HL-60 (cell line): Measurements from ENCODE around the gene SRGAP3.

Experiments
- DNase-seq, 2 experiments: peaks; one replicate each; pipeline ENCODE4 v3.0.0-alpha.2; 2010 to 2020; ENCODE audit warnings: low read depth in 1 of 2, low spot score in 1 of 2
- H3K27ac ChIP-seq: fragments of 250-450 bp; sonication (Bioruptor Pico); replicated peaks from 2 replicates; pipeline ENCODE4 v1.5.1; 2020; ENCODE audit warnings: mild to moderate bottlenecking, moderate library complexity
- H3K27me3 ChIP-seq: fragments of 250-450 bp; sonication (Bioruptor Pico); 2 replicates; pipeline ENCODE4 v1.5.1; 2021; ENCODE audit warnings: mild to moderate bottlenecking, moderate library complexity; ENCODE audit not compliant: insufficient read depth, poor library complexity, severe bottlenecking
- H3K4me3 ChIP-seq: replicated peaks from 2 replicates; pipeline ENCODE4 v1.5.1; 2011; ENCODE audit warnings: mild to moderate bottlenecking, control low read depth, low read length; ENCODE audit not compliant: insufficient read depth
- CTCF ChIP-seq: IDR thresholded peaks from one replicate; pipeline ENCODE4 v1.5.1; 2011; ENCODE audit warnings: low read length, control low read depth, inconsistent platforms; ENCODE audit not compliant: insufficient read depth
- GABPA ChIP-seq: IDR thresholded peaks from 2 replicates; pipeline ENCODE4 v1.6.1; 2012; ENCODE audit warnings: low read depth
- POLR2AphosphoS5 ChIP-seq: IDR thresholded peaks from 2 replicates; pipeline ENCODE4 v1.6.1; 2012; ENCODE audit warnings: low read depth
- REST ChIP-seq: IDR thresholded peaks from 2 replicates; pipeline ENCODE4 v1.6.1; 2012; ENCODE audit warnings: low read depth; ENCODE audit not compliant: insufficient replicate concordance
- SPI1 ChIP-seq: IDR thresholded peaks from 2 replicates; pipeline ENCODE4 v1.6.1; 2012; ENCODE audit warnings: low read depth, mild to moderate bottlenecking, borderline replicate concordance

SRGAP3 gene

GRCh38 chr3:9035473-9035872, 214.0 kb downstream of the SRGAP3 start:
- Histone ChIP-seq H3K27me3 (peaks cover 6% of the 10 kb centered on the region), H3K4me3 (no peak overlapping the region), H3K27ac (no peak overlapping the region)
- no peak for DNase-seq
- TF ChIP-seq CTCF: no peak
- TF ChIP-seq REST: no peak
- TF ChIP-seq SPI1: peak; percentile 33; the same call in 1 of the 2 replicates
- TF ChIP-seq POLR2AphosphoS5: no peak

- H3K27ac ChIP-seq: no peak overlapping the region
- H3K4me3 ChIP-seq: no peak overlapping the region
- no peak for DNase-seq
- no peak for TF ChIP-seq SPI1
- H3K27me3 ChIP-seq: no peaks in the 10 kb centered on the region
Measured at GRCh38 chr3:9033867-9034266, 215.6 kb downstream of the SRGAP3 start.

GRCh38 chr3:9032231-9032777, 217.1 kb downstream of the SRGAP3 start:
- Histone ChIP-seq H3K4me3 (no peak overlapping the region), H3K27me3 (no peaks in the 10 kb centered on the region), H3K27ac (no peak overlapping the region)
- no peak for DNase-seq
- TF ChIP-seq CTCF (no peak), SPI1 (no peak), REST (no peak), GABPA (no peak), POLR2AphosphoS5 (no peak)

- TF ChIP-seq POLR2AphosphoS5 (no peak), GABPA (no peak), SPI1 (no peak), CTCF (no peak), REST (no peak)
- H3K27me3 ChIP-seq: no peaks in the 10 kb centered on the region
- H3K27ac ChIP-seq: no peak overlapping the region
- no peak overlapping the region for H3K4me3 ChIP-seq
- no peak for DNase-seq
Measured at GRCh38 chr3:9030034-9030433, 219.4 kb downstream of the SRGAP3 start.
